Neuronal stem cell (in vitro differentiated cells): ENCODE data around the gene CS.

ENCODE experiments used
- DNase-seq: peaks from one replicate; pipeline ENCODE4 v3.0.0-alpha.2; 2013; ENCODE audit warnings: low spot score
- H2AFZ ChIP-seq: one replicate; pipeline ENCODE4 v1.6.1; 2013; ENCODE audit warnings: mild to moderate bottlenecking, low read length, inconsistent platforms
- H2AK5ac ChIP-seq: 2 replicates; pipeline ENCODE4 v1.6.1; 2013; ENCODE audit warnings: low read depth, mild to moderate bottlenecking, inconsistent platforms, low read length, moderate library complexity, mixed read lengths
- H2BK120ac ChIP-seq: 2 replicates; pipeline ENCODE4 v1.6.1; 2013; ENCODE audit warnings: low read depth, mild to moderate bottlenecking, inconsistent platforms, low read length, moderate library complexity, mixed read lengths
- H2BK12ac ChIP-seq: one replicate; pipeline ENCODE4 v1.6.1; 2013; ENCODE audit warnings: low read length, inconsistent platforms
- H2BK15ac ChIP-seq: 2 replicates; pipeline ENCODE4 v1.6.1; 2013; ENCODE audit warnings: mild to moderate bottlenecking, low read length, inconsistent platforms, mixed read lengths
- H2BK5ac ChIP-seq: one replicate; pipeline ENCODE4 v1.6.1; 2013; ENCODE audit warnings: inconsistent platforms, mild to moderate bottlenecking, low read length, moderate library complexity
- H3K14ac ChIP-seq: one replicate; pipeline ENCODE4 v1.6.1; 2013; ENCODE audit warnings: low read length, inconsistent platforms
- H3K18ac ChIP-seq: 2 replicates; pipeline ENCODE4 v1.6.1; 2013; ENCODE audit warnings: low read length, inconsistent platforms
- H3K23ac ChIP-seq: 2 replicates; pipeline ENCODE4 v1.6.1; 2013; ENCODE audit warnings: low read depth, mild to moderate bottlenecking, mixed read lengths, low read length, inconsistent platforms; ENCODE audit not compliant: poor library complexity
- H3K27ac ChIP-seq: replicated peaks from 3 replicates; pipeline ENCODE4 v1.5.1; 2013; ENCODE audit warnings: low read length, inconsistent platforms
- H3K27me3 ChIP-seq, 3 experiments: 2 replicates each; pipeline ENCODE4 v1.6.1; 2013; ENCODE audit warnings: low read length in 3 of 3, mild to moderate bottlenecking in 2 of 3, inconsistent platforms in 1 of 3, low read depth in 1 of 3, mixed read lengths in 1 of 3, moderate library complexity in 1 of 3; ENCODE audit not compliant: control insufficient read depth in 3 of 3, insufficient read depth in 3 of 3
- H3K36me3 ChIP-seq, 2 donors: replicated peaks in 1 of 2; 2 replicates each; pipeline ENCODE4 v1.6.1; 2013; ENCODE audit warnings: low read length in 2 of 2; ENCODE audit not compliant: control insufficient read depth in 2 of 2, insufficient read depth in 2 of 2
- H3K4ac ChIP-seq: 2 replicates; pipeline ENCODE4 v1.6.1; 2013; ENCODE audit warnings: inconsistent platforms, mild to moderate bottlenecking, low read length, moderate library complexity
- H3K4me1 ChIP-seq, 2 donors: 1 replicate in 1 of 2; 2 replicates in 1 of 2; pipeline ENCODE4 v1.6.1; 2013; ENCODE audit warnings: low read length in 2 of 2, low read depth in 1 of 2; ENCODE audit not compliant: control insufficient read depth in 2 of 2, insufficient read depth in 1 of 2
- H3K4me2 ChIP-seq: one replicate; pipeline ENCODE4 v1.6.1; 2013; ENCODE audit warnings: mild to moderate bottlenecking, low read length, inconsistent platforms; ENCODE audit not compliant: insufficient read depth, poor library complexity, severe bottlenecking
- H3K4me3 ChIP-seq, 2 donors: 2 replicates each; pipeline ENCODE4 v1.5.1; 2013; ENCODE audit warnings: low read length in 2 of 2, mild to moderate bottlenecking in 2 of 2, inconsistent platforms in 1 of 2, moderate library complexity in 1 of 2
- H3K79me1 ChIP-seq: one replicate; pipeline ENCODE4 v1.6.1; 2013; ENCODE audit warnings: low read depth, mild to moderate bottlenecking, inconsistent platforms, low read length, moderate library complexity
- H3K9ac ChIP-seq: one replicate; pipeline ENCODE4 v1.6.1; 2013; ENCODE audit warnings: mild to moderate bottlenecking, low read depth, low read length, inconsistent platforms; ENCODE audit not compliant: poor library complexity
- H3K9me3 ChIP-seq, 2 donors: replicated peaks in 1 of 2; 2 replicates each; pipeline versions ENCODE3 to v1.6.1; 2013; ENCODE audit warnings: low read length in 2 of 2, mild to moderate bottlenecking in 2 of 2, inconsistent platforms in 1 of 2, low read depth in 1 of 2, mixed read lengths in 1 of 2, moderate library complexity in 1 of 2; ENCODE audit not compliant: control insufficient read depth in 2 of 2, insufficient read depth in 1 of 2
- H4K8ac ChIP-seq: one replicate; pipeline ENCODE4 v1.6.1; 2013; ENCODE audit warnings: low read depth, mild to moderate bottlenecking, inconsistent platforms, low read length, moderate library complexity
- H4K91ac ChIP-seq: one replicate; pipeline ENCODE4 v1.6.1; 2013; ENCODE audit warnings: low read length, low read depth, mild to moderate bottlenecking, inconsistent platforms; ENCODE audit not compliant: poor library complexity
- WGBS, 2 donors: extraction: QIAGEN DNeasy Blood & Tissue Kit; methylation state at CpG; one replicate each; pipeline ENCODE4 v1.1.7; 2013; ENCODE audit warnings: missing lambda C conversion rate in 2 of 2, mixed read lengths in 1 of 2; ENCODE audit not compliant: insufficient read length in 2 of 2, insufficient replicate concordance in 1 of 2; ENCODE audit errors: extremely low coverage in 2 of 2; 5-methylcytosine and 5-hydroxymethylcytosine counted together

Gene CS

GRCh38 chr12:56243731-56244181 lies 56.4 kb downstream of the CS start:
- Histone ChIP-seq H2AFZ (no peak overlapping the region), H3K27ac (no peak overlapping the region), H3K23ac (no peak overlapping the region), H2BK5ac (no peak overlapping the region), H3K36me3 (peaks cover 74 to 97% of the 10 kb centered on the region in 2 donors), H3K4ac (no peak overlapping the region), H3K4me1 (no peaks in the 10 kb centered on the region), H3K9me3 (peaks cover 5 to 7% of the 10 kb centered on the region in 2 donors), H4K8ac (no peak overlapping the region), H3K27me3 (no peaks in the 10 kb centered on the region), H2BK15ac (no peak overlapping the region), H3K4me3 (no peak overlapping the region), H3K18ac (no peak overlapping the region), H3K79me1 (peaks cover 4% of the 10 kb centered on the region), H4K91ac (no peak overlapping the region), H2AK5ac (no peak overlapping the region), H2BK120ac (no peak overlapping the region), H3K4me2 (no peak overlapping the region), H3K14ac (no peak overlapping the region), H2BK12ac (no peak overlapping the region), H3K9ac (no peak overlapping the region)
- no peak for DNase-seq
- no CpG with 5 or more reads among the region's 3 CpGs for WGBS, 2 donors

GRCh38 chr12:56242986-56243385 lies 57.1 kb downstream of the CS start:
- Histone ChIP-seq H3K9me3 (peaks cover 5 to 7% of the 10 kb centered on the region in 2 donors), H2AK5ac (no peak overlapping the region), H4K8ac (no peak overlapping the region), H3K36me3 (peaks cover 70 to 94% of the 10 kb centered on the region in 2 donors), H3K27me3 (no peaks in the 10 kb centered on the region), H2BK12ac (no peak overlapping the region), H2BK120ac (no peak overlapping the region), H3K27ac (no peak overlapping the region), H2BK15ac (no peak overlapping the region), H2BK5ac (no peak overlapping the region), H3K4ac (no peak overlapping the region), H3K4me1 (peaks cover 0 to 2% of the 10 kb centered on the region in 2 donors), H3K4me3 (no peak overlapping the region), H3K14ac (no peak overlapping the region), H3K79me1 (peaks cover 4% of the 10 kb centered on the region), H3K9ac (no peak overlapping the region), H3K18ac (no peak overlapping the region), H2AFZ (no peak overlapping the region), H3K23ac (no peak overlapping the region), H4K91ac (no peak overlapping the region), H3K4me2 (no peak overlapping the region)
- DNase-seq: no peak
- no CpG with 5 or more reads among the region's 13 CpGs for WGBS, 2 donors

- Histone ChIP-seq H3K23ac (peak overlapping the region; percentile 85), H2BK15ac (no peak overlapping the region), H2BK5ac (no peak overlapping the region), H3K27ac (no peak overlapping the region), H2AFZ (no peak overlapping the region), H3K36me3 (peaks cover 63 to 95% of the 10 kb centered on the region in 2 donors), H3K18ac (peak overlapping the region; percentile 38), H2BK12ac (no peak overlapping the region), H2BK120ac (no peak overlapping the region), H3K4ac (no peak overlapping the region), H3K4me1 (peaks cover 0 to 2% of the 10 kb centered on the region in 2 donors), H4K91ac (no peak overlapping the region), H3K9me3 (peaks cover 5 to 7% of the 10 kb centered on the region in 2 donors), H3K14ac (peak overlapping the region; percentile 56), H4K8ac (no peak overlapping the region), H3K79me1 (peaks cover 4% of the 10 kb centered on the region), H3K4me2 (no peak overlapping the region), H3K9ac (peak overlapping the region; percentile 70), H2AK5ac (no peak overlapping the region), H3K27me3 (no peaks in the 10 kb centered on the region), H3K4me3 (no peak overlapping the region)
- no peak for DNase-seq
- WGBS, 2 donors: no CpG with 5 or more reads among the region's 9 CpGs
Measured at GRCh38 chr12:56241424-56242303, 58.5 kb downstream of the CS start.

- WGBS, 2 donors: no CpG with 5 or more reads among the region's 11 CpGs
- DNase-seq: no peak
- peaks cover 39 to 64% of the 10 kb centered on the region in 2 donors for H3K36me3 ChIP-seq
Measured at GRCh38 chr12:56237552-56237951, 62.6 kb downstream of the CS start.

More at GRCh38 chr12:56237552-56237951, 62.6 kb downstream of the CS start:
- Histone ChIP-seq H3K14ac (no peak overlapping the region), H4K8ac (no peak overlapping the region), H3K18ac (no peak overlapping the region), H2AFZ (no peak overlapping the region), H3K9ac (no peak overlapping the region), H4K91ac (no peak overlapping the region), H3K27me3 (no peaks in the 10 kb centered on the region), H2BK120ac (no peak overlapping the region), H2BK15ac (no peak overlapping the region), H3K23ac (no peak overlapping the region), H3K27ac (no peak overlapping the region), H3K79me1 (peaks cover 4% of the 10 kb centered on the region), H3K4me2 (no peak overlapping the region), H2BK5ac (peak overlapping the region; percentile 39), H3K4me1 (peaks cover 0 to 2% of the 10 kb centered on the region in 2 donors), H3K4me3 (no peak overlapping the region), H2AK5ac (no peak overlapping the region), H3K4ac (no peak overlapping the region), H2BK12ac (no peak overlapping the region), H3K9me3 (peaks cover 5 to 7% of the 10 kb centered on the region in 2 donors)
